NOMO-1 treated with DMSO at 0.1 percent for 48 hours (cell line): ENCODE measurements around the gene ACOX3.
"Not testable (repeated sequence)": the region's sequence is repeated elsewhere in the genome, so short reads cannot be mapped to it uniquely, and the experiment has no call there.

Source experiments
- DNase-seq: peaks from one replicate; lab custom pipeline; 2025; ENCODE audit not compliant: unreplicated experiment; lab: John Stamatoyannopoulos, UW

Gene ACOX3

GRCh38 chr4:8342651-8343261 lies 97.8 kb downstream of the ACOX3 start:
- no peak for DNase-seq

DNA sequence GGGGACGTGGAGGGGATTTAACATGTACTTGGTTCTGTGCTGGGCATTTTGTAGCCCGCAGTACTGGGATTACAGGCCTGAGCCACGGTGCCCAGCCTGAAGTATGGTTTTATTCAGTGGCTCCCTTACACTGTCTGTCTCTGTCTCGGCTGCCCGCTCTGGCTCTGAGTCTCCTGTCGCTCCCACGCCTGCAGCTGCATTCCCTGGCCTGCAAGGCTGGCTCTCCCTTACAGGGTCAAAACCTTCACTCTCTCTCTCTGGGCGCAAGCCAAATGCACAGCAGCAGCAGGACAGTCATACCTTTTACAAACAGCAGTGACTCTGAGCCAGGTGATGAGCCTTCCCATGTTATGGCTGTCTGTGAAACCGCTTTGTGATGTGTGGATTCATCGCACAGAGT lies 98.8 kb downstream of the ACOX3 start:
- DNase-seq = no peak

DNA sequence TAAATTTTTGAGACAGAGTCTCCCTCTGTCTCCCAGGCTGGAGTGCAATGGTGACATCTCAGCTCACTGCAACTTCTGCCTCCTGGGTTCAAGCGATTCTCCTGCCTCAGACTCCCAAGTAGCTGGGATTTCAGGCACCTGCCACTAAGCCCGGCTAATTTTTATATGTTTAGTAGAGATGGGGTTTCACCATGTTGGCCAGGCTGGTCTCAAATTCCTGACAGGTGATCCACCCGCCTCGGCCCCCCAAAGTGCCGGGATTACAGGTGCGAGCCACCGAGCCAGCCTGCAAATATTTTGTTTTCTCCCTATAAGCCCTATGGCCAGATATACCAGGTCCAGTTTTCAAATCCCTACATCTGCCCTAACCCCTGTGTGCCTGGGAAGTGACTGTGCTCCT lies 99.2 kb downstream of the ACOX3 start:
- DNase-seq = not testable (repeated sequence)

DNA sequence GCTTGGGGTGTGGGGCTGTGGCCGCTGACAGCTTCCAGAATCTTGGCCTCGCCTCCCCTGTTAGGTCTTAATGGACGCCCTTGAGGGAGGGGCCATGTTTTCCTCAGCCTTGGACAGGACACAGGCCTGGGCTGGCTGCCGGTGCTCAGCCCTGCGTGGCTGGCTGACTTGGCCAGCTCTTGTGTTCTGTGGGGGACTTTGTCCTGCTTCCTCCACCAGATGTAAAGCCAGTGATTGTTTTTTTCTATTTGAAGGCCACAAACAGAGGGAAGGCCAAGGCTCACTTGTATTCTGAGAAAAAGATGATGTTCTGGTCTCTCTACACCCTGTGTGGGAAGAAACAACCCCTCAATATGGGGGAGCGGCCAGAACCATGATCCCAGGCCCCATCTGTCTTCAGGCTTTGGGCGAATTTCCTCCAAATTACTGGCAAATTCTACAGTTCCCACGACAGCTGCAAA lies 99.7 kb downstream of the ACOX3 start:
- DNase-seq = no peak

DNA sequence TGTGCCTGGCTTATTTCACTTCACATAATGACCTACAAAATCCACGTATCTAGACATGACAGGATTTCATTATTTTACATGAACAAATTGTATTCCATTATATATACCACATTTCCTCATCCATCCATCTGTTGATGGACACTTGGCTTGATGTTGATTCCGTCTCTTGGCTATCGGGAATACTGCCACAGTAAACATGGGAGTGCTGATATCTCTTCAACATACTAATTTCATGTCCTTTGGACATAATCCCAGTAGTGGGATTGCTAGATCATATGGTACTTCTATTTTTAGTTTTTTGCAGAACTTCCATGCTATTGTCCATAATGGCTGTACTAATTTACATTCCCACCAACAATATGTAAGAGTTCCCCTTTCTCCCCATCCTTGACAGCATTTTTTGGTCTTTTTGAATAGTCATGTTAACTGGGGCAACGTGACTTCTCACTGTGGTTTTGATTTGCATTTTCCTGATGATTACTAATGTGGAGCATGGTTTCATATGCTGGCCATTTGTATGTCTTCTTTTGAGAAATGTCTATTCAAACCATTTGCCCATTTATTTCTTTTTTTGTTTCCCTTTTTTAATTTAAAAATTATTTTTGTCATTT lies 102.1 kb downstream of the ACOX3 start:
- DNase-seq = peak; percentile 1

GRCh38 chr4:8336412-8337075 lies 104.0 kb downstream of the ACOX3 start:
- no peak for DNase-seq

GRCh38 chr4:8335848-8336247 lies 104.7 kb downstream of the ACOX3 start:
- no peak for DNase-seq

GRCh38 chr4:8334786-8335460 lies 105.6 kb downstream of the ACOX3 start:
- no peak for DNase-seq

GRCh38 chr4:8333726-8334460 lies 106.6 kb downstream of the ACOX3 start:
- DNase-seq = no peak

- DNase-seq = no peak
Observed at GRCh38 chr4:8332891-8333331, 107.6 kb downstream of the ACOX3 start.

DNA sequence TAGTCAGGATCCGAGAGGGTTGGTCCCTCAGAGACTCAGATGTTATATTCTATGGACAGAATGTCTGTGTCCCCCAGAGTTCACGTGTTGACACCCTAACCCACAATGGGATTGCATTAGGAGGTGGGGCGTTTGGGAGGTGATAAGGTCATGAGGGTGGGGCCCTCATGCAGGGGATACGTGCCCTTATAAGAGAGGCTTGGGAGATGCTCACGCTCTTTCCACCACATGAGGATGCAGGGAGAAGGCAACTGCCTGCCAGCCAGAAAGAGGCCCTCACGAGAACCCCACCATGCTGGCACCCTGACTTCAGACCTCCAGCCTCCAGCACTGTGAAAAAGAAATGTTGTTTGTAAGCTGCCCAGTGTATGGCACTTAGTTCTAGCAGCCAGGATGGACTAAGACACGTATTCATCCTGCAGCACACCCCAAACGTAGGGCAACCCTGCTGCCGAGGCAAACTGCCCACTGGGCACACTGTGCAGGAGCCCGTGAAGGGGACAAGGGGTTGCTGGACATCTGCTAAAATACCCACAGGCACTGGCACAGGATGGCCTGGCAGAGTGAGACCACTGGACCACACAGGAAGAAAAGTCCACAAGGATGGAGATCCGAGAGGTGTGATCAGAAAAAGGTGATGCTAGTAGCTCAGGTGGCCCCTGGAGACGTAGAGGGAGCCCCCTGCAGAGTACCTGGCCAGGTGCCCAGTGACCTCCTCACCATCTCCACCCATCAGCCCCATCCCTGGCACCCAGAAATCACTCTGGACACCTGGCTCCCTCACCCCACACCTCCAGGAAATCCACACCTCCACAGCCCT lies 108.3 kb downstream of the ACOX3 start:
- no peak for DNase-seq

- DNase-seq = no peak
Observed at GRCh38 chr4:8331575-8331955, 109.0 kb downstream of the ACOX3 start.

DNA sequence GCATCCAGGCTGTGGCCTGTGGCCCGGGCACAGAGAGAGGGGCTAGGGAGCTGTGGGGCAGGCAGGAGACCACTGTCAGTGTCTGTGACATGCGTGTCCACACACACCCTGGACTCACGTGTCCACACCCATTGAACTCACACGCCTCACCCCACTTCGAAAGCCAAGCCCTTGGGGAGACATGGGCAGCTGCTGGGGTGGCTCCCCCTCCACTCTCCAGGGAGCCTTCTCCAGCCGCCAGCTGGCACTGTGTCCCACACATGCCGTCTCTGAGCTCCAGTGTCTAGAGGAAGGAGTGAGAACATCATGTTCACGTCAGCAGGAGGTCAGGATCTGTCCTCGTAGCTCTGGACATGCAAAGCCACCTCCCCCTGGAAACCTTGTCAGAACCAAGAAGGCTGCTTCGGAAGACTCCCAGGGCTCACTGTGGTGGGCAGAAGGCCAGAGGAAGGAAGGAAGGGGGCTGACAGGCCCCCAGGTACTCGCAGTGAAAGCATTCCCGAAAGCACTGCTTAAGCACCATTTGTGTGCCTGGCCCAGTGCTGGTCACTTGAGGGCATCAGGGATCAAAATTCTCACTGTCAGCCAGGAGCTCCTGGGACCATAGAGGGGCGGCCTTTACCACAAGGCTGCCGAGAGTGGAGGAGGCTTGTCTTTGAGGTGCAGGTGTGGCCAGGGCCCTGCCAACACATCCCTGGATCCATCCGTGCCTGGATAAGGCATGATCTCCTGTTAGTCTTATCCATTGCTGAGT lies 109.5 kb downstream of the ACOX3 start:
- DNase-seq = no peak

DNA sequence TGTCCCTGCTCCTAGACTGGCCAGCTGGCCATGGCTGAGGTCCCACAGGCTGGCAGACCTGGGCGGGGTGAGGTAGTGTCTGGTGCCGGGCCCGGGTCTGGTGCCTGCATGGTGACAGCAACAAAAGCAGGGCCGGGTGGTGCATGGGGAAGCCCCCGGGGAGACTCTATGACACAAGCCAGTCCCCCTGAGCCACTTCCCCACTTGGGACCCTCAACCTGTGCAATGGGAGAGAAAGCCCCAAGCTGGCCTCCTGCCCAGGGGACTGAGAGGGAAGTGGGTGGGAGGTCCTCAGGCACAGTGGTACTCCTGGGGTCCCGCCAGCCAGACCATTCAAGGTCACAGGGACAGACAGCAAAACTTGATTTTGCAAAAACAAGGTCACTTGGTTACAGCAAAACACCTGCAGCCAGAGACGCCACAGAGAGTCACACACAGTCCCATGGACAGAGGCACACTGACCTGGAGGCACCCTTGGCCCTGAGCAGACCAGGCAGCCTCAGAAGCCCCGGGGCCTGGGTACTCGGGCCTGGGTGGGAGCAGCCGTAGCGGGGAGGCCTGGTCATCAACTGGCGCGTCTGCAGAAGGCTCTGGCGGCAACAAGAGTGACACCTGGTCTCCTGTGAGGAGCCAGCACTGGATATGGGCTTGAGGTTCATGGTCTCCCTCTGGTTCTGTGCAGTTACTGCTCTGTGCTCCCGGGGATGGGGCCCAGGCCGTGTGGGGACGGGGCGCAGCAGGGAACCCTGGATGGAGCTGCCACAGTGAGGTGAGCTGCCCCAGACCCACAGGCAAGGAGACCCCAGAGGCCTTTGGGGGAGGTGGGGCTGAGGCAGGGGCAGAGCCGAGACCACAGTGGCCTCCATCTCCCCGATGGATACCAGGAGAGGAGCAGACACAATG lies 110.4 kb downstream of the ACOX3 start:
- DNase-seq = no peak

DNA sequence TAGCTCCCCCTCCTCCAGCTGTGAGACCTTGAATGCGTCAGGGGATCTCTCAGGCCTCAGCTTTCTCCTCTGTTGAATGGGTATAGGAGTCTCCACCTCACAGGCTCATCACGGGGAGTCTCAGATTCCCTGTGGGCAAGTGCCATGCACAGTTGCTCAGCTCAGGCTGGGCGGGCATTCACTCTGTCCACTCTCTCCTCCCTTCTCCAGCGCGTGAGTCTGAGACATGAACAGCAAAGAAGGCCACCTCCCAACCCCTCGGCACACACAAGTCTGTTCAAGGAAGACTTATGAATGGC lies 111.0 kb downstream of the ACOX3 start:
- DNase-seq = no peak

GRCh38 chr4:8328866-8329559 lies 111.5 kb downstream of the ACOX3 start:
- DNase-seq = no peak

GRCh38 chr4:8328456-8328855 lies 112.1 kb downstream of the ACOX3 start:
- DNase-seq = no peak

DNA sequence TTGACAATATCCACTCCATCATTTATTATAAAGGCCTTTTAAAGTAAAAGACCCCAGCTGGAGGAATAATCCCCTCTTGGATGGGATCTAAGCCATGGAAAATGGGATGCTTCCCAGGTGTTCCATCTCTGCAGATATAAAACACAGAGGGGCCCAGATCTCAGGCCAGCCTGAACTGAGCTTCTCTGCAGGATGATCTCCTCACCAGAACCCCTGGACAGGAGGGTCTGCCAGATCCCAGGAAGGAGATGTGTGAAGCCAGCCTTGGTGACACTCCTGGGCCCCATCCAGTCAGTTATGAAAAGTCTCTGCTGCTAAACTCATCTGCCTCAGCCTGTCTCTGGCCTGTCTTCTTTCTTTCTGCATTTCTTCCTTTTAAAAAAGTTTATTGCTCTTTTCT lies 114.3 kb downstream of the ACOX3 start:
- DNase-seq = no peak
